HG03558 (cell line): Measurements from ENCODE around the gene GADD45A.
A peak's percentile ranks its signal among the peaks of the same experiment; 100 is the strongest.
"Not testable (repeated sequence)": the region's sequence is repeated elsewhere in the genome, so short reads cannot be mapped to it uniquely, and the experiment has no call there.

Experiments
- ATAC-seq: cut with Tn5 transposase; IDR thresholded peaks from one replicate; pipeline ENCODE4 v1.9.1; 2021; ENCODE audit warnings: moderate number of reproducible peaks; ENCODE audit not compliant: unreplicated experiment; ENCODE audit errors: extremely low read depth

Gene GADD45A, protein sequence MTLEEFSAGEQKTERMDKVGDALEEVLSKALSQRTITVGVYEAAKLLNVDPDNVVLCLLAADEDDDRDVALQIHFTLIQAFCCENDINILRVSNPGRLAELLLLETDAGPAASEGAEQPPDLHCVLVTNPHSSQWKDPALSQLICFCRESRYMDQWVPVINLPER

DNA sequence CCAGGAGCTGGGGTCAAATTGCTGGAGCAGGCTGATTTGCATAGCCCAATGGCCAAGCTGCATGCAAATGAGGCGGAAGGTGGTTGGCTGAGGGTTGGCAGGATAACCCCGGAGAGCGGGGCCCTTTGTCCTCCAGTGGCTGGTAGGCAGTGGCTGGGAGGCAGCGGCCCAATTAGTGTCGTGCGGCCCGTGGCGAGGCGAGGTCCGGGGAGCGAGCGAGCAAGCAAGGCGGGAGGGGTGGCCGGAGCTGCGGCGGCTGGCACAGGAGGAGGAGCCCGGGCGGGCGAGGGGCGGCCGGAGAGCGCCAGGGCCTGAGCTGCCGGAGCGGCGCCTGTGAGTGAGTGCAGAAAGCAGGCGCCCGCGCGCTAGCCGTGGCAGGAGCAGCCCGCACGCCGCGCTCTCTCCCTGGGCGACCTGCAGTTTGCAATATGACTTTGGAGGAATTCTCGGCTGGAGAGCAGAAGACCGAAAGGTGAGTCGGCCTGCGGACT lies at the start of gene GADD45A:
Gene GADD45A (plus strand): TSS at position 135 of the 491 bp plus-strand sequence. CDS start 294 bp downstream, at position 429.
- peak; percentile 73 for ATAC-seq

DNA sequence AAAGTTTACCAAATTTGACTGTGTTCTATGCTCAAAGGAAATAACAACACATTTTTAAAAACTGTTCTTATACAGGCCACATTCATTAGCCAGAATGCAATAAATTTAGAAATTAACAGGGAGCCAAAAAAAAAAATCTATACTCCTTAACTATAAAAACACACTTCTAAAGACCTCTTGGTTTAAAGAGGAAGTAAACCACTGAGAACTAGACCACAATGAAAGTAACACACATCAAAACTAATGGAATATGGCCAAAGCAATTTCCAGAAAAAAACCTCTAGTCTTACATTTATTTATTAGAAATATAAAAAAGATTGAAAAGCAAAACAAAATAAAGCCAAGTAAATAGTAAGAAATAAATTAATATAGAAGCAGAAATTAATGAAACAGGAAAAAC lies 48.9 kb upstream of the GADD45A start:
- ATAC-seq = no peak

DNA sequence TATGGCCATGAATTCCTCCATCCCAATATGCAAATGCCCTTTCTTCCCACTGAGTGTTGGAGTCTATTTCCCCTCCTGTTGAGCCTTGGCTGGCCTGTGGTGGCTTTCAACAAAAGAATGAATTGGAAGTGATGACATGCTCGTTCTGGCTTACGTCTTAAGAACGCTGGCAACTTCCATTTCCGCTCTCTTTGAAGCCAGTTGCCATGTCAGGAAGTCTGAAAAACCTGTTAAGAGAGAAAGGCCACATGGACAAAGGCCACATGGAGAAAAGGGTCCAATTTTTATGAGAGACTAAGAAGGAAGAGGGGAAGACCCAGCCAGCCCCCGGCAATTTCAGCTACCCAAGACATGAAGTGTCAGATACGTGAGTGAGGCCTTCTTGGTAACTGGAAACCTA lies 45.6 kb upstream of the GADD45A start:
- no peak for ATAC-seq

DNA sequence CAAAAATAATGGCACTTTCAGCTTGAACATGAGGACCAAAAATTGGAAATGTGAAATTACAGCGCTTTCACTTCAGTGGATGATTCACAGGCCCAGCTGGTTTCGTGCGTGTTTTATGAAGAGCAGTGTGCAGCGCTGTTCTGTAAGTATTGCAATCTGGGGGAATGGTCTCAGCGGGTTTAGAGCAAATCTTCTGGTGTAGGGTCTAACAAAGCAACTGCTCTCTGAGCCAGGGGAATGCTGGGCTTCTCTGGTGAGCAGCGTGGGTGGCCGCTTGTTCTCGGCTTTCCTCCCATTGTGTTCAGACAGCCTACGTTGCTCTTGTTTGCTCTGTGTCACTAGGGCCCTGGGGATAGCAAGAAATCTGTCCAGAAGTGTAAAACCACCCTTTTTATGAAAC lies 42.4 kb upstream of the GADD45A start:
- ATAC-seq = no peak

DNA sequence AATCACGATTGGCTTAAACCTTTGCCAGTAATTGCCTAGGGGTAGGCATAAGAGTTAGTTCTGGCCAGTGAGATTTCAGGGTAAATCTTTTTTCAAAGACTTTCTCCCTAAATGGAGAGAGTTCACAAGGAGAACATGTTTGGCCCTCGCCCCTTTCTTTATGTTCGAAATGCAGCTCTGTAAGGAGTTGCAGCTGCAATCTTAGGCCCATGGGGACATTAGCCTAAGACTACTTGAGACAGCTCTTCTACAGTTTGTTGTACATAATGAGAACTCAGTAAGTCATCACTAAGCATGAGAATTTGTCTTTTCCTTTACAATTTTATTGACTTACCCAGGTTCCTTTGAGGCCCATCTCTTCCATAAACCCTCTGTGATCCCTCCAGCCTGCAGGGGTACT lies 40.4 kb upstream of the GADD45A start:
- no peak for ATAC-seq

DNA sequence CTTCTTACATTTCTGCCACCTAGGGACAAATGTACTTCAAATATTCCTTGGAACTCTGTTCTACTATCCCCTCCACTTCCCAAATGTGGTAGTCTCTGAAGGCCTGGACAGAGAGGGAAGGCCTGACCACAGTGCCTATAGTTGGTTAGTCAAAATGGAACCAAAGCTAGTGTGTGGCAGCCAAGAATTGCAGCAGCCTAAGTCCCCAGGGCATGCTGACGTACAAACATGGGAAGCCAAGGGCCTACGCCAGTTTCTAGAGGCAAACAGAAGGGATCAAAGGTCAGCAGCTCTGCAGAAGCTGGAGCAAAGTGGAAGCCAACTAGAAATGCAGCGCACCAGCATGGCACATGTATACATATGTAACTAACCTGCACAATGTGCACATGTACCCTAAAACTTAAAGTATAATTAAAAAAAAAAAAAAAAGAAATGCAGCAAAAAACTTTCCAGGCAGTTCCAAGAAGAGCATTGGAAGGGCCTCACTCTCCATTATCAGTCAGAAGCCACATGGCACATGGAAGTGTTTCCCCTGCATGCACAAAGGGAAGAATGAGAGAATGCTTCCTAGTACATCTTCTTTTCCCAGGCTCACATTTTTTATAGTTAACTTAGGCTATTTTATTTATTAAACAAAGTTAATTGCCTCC lies 39.4 kb upstream of the GADD45A start:
- ATAC-seq = no peak

DNA sequence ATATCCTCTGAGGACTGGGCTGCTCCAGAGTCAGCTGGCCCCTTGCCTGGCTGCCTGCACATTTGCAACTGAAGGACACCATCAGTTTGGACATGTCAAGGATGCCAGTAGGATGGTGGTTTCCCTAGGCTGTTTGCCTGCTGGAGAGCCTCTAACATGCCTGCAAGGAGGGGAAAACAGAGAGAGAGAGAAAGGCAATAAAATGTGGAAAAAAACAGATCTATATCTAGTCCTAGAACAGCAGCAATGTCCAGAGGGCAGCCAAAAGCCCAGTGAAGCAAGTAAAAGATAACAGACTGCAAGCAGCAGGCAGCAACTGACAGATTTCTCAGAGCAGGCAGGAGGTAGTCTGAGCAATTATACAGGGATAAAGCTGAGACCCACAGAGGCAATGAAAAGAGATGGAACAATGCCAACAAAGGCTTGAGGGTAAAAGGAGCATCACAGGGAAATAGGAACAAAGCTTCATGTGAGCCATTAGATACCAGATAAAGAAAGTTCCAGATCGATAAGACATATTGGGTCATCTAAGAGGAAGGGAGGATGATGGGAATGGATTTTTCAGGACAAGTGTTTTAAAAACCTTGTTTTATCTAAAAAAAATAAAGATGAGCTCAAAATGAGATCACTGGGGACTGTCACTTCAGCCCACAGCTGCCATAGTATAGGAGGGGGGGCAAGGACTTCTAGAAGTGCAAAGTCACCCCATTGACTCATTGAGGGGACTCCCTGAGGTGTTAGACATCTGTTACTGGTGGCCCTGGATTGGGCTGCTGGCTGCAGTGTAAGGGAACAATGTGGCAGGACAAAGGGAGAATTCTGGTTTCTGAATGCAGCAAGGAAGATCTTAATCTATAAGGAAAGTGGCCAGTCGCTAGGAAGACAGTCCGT lies 38.6 kb upstream of the GADD45A start:
- no peak for ATAC-seq

DNA sequence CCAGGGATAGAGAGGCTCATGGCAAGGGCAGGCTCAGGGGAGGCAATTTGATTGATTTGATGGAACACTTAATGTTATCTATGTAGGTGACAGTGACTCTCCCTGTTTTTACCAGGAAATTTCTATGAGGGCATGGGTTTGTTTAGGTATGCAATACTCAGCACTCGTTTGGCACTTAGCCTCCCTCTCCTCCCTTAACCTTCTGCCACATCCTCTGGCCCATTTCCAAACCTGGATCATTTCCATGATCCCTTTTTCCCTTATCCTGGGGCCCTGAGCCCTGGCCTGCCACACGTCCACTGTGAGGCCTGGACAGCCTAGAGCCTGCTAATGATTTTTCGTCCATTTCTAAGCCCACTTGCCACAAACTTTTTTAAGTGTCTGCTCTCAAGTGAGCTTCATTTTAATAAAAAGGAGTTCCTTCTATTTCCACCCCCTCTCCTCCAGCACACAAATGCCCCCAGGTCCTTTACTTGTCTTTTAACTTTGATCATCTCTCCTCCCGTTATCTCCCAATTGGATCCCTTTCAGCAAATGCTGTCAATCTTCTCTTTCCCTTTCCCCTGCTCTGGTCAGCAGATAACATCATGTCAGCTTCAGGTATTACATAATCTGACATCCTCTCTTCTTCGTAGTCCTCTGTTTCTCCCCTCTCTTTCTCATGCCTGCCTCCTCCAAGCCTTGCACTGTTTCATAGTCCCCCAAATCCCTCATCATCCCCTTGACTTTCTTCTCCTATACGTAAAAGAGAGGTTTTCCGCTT lies 37.8 kb upstream of the GADD45A start:
- no peak for ATAC-seq

DNA sequence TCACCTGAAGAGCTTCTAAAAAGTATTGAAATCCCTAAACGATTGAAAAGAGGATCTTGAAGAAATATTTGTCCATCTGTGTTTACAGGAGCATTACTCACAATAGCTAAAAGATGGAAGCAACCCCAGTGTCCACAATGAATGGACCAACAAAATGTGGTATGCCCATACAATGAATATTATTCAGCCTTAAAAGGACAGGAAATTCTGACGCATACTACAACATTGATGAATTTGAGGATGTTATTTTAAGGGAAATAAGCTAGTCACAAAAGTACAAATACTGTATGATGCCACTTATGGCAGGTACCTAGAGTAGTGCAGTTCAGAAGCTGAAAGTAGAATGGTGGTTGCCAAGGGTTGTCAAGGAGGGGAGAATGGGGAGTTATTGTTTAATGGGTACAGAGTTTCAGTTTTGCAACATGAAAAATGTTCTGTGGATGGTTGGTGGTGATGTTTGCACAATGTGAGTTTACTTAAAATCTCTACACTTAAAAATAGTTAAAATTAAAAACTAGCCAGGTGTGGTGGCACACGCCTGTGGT lies 37.1 kb upstream of the GADD45A start:
- no peak for ATAC-seq

DNA sequence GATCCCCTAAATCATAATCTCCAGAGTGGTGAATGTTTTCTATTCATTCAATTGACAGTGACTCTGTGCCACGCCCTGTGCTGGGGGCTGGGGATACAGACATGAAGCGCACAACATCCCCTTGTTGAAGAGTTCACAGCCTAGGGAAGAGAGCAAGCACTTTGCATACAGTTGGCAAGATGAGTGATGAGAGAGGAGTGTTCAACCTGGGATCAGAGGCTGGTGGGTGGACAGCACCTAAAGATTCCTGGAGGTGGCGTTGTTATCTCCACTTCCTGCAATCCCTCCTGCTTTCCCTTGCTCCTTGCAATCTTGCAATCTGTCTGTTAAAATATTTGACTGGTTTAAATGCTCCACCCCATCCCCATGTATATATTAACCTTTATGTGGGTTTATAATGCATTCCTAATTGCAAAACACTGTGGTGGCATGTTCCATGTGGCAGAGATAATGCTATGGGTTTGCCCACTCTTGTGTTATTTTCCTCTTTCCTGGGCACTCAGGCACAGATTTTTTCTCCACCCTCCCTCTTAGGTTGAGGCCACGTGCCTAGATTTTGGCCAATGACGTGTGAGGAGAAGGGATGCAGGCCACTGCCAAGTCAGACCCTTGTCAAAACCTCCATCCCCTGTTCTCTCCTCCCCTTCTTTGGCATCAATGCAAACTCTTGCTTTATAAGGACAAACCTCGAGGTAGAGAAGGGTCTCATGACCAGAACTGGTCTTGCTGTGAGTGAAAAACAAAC lies 36.2 kb upstream of the GADD45A start:
- ATAC-seq = no peak

DNA sequence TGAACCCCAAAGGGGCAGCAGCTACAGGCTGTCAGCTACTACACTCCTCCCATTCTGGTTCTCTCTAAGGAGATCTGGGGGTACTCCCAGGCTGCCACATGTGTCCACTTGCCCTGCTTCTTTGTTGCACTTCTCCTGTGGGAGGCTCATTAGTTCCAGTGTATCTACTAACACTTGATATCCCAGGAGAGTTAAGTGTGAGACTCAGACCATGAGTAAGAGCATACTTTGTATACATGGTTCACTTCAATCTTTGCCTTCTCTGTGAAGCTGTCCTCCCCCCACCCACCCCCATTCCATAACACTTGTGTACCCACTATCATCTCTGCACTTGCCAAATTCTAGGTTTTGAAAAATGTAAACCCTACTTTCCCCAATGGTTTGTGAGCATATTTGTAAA lies 34.9 kb upstream of the GADD45A start:
- ATAC-seq = no peak

DNA sequence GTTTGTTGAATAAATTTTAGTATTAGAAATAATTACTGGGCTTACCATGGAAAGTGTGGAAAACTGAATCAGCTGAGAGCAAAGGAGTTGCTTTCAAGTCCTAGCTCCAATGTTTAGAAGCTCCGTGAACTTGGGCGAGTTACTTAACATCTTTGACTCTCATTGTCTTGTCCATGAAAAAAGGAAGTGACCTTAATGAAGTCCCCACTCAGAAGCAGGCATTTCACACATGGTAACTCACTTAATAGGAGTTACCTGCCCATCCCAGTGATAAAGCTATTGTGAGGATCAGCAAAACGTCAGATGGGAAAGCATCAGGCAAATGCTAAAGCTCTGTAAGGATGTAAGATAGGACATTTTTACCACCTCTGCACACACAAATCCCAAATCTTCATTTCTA lies 34.0 kb upstream of the GADD45A start:
- ATAC-seq = no peak

DNA sequence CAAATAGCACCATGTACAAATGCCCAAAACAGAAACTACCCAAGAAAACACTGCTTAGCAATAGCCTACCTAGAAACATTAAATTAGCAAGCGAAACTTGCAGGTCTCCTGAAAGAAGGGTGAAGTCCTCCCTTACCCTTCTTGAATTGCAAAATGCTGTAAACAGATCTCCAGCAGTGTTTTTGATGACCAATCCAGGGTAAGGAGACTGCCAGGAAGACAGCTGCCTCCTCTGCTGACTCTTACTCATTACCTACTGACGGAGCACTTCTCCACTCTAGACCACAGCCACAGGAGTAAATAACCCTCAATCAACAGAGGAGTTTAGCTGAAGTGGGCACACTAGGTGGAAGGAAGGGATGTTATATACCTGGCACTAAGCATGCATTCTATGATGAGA lies 32.2 kb upstream of the GADD45A start:
- no peak for ATAC-seq

DNA sequence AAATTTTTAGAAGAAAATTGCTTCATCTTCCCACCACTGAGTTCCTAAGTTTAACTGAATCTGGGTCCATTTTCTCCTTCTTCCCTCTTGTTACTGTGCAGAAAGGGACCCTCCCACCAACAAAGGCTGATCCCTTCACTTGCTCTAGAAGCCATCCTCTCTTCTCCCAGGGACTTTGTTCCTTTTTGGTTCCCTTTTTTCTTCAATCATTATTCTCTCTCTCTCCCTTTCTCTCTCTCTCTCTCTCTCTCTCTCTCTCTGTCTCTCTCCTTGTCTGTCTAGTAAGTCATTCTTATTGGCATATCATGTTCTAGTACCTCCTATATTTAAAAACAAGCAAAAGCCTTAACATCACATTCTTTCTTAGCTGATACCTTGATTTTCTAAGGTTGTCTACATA lies 31.7 kb upstream of the GADD45A start:
- ATAC-seq = no peak

DNA sequence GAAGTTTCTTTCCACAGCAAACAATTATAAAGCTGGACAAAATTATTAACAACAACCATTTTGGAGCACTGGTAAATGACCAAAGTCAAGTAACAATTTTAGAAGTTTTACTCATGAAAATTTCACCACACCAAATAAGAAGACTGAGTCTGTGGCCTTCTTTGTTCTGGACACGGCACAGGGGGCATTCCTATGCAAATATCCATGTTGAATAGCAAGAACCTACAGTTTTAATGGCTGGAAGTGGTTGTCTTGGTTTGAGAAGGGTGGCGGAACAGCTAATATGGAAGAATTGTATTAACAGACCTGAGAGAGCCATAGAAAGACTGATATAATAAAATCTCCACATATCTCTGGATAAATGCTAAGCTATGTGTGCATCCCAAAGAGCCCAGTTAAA lies 29.4 kb upstream of the GADD45A start:
- no peak for ATAC-seq

DNA sequence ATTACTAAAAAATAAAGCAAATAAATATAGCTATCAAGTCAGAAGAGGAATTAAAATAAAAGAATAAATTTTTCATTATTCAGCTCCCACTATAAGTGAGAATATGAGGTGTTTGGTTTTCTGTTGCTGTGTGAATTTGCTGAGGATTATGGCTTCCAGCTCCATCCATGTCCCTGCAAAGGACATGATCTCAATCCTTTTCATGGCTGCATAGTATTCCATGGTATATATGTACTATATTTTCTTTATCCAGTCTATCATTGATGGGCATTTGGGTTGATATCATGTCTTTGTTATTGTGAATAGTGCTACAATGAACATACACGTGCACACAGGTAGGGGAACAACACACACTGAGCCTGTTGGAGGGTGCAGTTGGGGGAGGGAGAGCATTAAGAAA lies 27.8 kb upstream of the GADD45A start:
- not testable (repeated sequence) for ATAC-seq

DNA sequence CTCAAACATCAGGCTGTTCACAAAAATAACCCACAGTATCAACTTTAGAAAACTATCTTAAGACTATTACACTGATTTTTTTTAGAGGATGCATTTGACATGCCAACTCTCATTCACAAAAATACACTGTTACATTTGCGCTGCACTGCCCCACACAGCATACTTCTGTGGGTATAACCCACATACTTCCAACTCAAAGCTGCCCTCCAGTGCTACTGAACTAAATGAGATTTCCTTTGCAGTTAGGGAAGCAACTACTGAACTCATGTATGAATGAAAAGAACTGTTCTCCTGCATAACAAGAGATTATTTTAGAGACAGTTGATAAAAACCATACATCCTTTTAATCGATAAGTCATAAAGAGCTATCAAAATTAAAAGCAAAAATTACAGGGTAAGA lies 25.8 kb upstream of the GADD45A start:
- ATAC-seq = no peak

DNA sequence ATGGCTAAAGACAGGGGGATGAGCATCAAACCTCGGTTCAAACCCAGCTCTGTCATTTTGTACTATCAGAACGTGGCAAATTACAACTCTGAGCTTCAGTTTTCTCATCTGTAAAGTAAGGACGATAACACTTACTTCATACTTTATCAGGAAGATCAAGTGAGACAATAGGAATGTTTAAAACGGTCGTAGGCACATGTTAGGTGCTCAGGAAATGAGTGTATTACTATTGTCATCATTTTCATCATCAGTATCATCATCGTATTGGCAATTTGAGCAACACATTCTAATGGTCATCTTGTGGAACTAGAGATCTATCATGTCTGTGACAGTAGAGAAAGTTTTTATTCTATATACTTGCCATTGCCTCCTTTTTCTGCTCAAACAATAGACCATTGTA lies 22.1 kb upstream of the GADD45A start:
- no peak for ATAC-seq

DNA sequence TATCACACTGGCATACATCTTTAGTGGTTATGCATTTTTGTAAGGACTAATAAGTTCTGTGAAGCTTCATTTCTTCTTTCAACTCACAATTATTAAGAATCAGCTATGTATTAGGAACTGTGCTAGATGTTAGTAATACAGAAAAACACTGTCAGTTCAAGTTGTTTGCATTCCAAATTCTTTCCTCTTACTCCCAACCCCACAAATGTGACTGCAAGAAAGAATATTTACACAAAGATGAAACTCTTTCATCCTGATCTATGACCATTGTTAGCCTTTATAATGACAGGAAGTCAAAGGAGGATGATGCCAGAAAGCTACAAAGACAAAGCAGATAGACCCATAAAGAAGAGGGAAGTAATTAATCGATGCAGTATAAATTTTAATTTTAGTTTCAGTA lies 21.0 kb upstream of the GADD45A start:
- no peak for ATAC-seq

DNA sequence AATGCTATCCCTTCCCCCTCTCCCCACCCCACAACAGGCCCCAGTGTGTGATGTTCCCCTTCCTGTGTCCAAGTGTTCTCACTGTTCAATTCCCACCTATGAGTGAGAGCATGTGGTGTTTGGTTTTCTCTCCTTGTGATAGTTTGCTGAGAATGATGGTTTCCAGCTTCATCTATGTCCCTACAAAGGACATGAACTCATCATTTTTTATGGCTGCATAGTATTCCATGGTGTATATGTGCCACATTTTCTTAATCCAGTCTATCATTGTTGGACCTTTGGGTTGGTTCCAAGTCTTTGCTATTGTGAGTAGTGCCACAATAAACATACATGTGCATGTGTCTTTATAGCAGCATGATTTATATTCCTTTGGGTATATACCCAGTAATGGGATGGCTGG lies 19.7 kb upstream of the GADD45A start:
- ATAC-seq = not testable (repeated sequence)
